Body of pancreas (tissue), 4 donors: ENCODE results near the gene OR52E1. TPM values are rescaled to one million over a fixed set of nuclear protein-coding genes. Genes with fewer than 3 reads are reported as not detected.
"Not testable (repeated sequence)": the region's sequence is repeated elsewhere in the genome, so short reads cannot be mapped to it uniquely, and the experiment has no call there.

ENCODE experiments used
- ATAC-seq: fragments of 150-250 bp; one replicate; pipeline ENCODE4 v1.9.1; 2016
- DNase-seq, 4 donors: peaks; one replicate each; pipeline ENCODE4 v3.0.0-alpha.2; 2019
- H3K27ac ChIP-seq, 4 donors: fragments of 200-600 bp; sonication (generic); 1 replicate in 3 of 4; 2 replicates in 1 of 4; pipeline versions ENCODE4 v1.5.1 to v1.6.1; 2016 to 2019; ENCODE audit warnings: mild to moderate bottlenecking in 1 of 4, mixed read lengths in 1 of 4, moderate library complexity in 1 of 4
- H3K27me3 ChIP-seq, 2 donors: fragments of 200-600 bp; sonication (generic); one replicate each; pipeline ENCODE4 v1.6.0; 2016; ENCODE audit warnings: mild to moderate bottlenecking in 1 of 2
- H3K36me3 ChIP-seq, 2 donors: fragments of 200-600 bp; sonication (generic); replicated peaks in 1 of 2; 2 replicates each; pipeline ENCODE4 v1.5.1; 2016; ENCODE audit warnings: low read depth in 2 of 2; ENCODE audit not compliant: insufficient read depth in 1 of 2
- H3K4me1 ChIP-seq: fragments of 200-600 bp; sonication (generic); one replicate; pipeline ENCODE4 v1.6.0; 2016
- H3K4me3 ChIP-seq, 2 donors: fragments of 200-600 bp; sonication (generic); 1 replicate in 1 of 2; 2 replicates in 1 of 2; pipeline ENCODE4 v1.5.1; 2016 to 2019
- H3K9me3 ChIP-seq, 3 donors: fragments of 200-600 bp; sonication (generic); 1 replicate in 2 of 3; 2 replicates in 1 of 3; pipeline ENCODE4 v1.5.1; 2016
- POLR2A ChIP-seq, 3 donors: fragments of 450-650 bp; IDR thresholded peaks; one replicate each; pipeline ENCODE4 v1.6.1; 2016; ENCODE audit warnings: antibody characterized with exemption in 3 of 3, mild to moderate bottlenecking in 2 of 3
- WGBS, 2 donors: methylation state at CpG; one replicate each; pipeline ENCODE4 v1.1.5; 2017; 5-methylcytosine and 5-hydroxymethylcytosine counted together
- intact Hi-C: fragments of 100-400 bp; cut with DNase I; formaldehyde crosslinking; loops from one replicate; pipeline ENCODE4 v1.15.1; 2023
- total RNA-seq, 2 donors: library from RNA; depleted of rRNA; stranded (reverse); fragments of >200 nt; gene quantifications; one replicate each; pipeline ENCODE4 v1.1.0, GENCODE V29; 2016
- TF ChIP-seq, protein P1 (sequence below), 7 experiments: fragments of 450-650 bp in 4 of 7; fragments of 200-600 bp in 3 of 7; sonication (generic) in 3 of 7; IDR thresholded peaks; one replicate each; pipeline ENCODE4 v1.5.1; 2016 to 2019; ENCODE audit warnings: antibody characterized with exemption in 7 of 7

OR52E1 gene
- total RNA-seq, 2 donors from 2014 or later: not detected

DNA sequence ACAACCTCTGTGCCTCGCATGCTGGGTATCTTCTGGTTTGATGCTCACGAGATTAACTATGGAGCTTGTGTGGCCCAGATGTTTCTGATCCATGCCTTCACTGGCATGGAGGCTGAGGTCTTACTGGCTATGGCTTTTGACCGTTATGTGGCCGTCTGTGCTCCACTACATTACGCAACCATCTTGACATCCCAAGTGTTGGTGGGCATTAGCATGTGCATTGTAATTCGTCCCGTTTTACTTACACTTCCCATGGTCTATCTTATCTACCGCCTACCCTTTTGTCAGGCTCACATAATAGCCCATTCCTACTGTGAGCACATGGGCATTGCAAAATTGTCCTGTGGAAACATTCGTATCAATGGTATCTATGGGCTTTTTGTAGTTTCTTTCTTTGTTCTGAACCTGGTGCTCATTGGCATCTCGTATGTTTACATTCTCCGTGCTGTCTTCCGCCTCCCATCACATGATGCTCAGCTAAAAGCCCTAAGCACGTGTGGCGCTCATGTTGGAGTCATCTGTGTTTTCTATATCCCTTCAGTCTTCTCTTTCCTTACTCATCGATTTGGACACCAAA lies 22.5 kb upstream of the OR52E1 start:
- WGBS, 2 donors: 73 to 79% methylated on average over 15 of the region's 15 CpGs
- Histone ChIP-seq H3K27me3 (no peaks in the 10 kb centered on the region), H3K4me1 (no peaks in the 10 kb centered on the region), H3K9me3 (no peaks in the 10 kb centered on the region), H3K27ac (no peak overlapping the region), H3K36me3 (no peaks in the 10 kb centered on the region), H3K4me3 (no peak overlapping the region)
- intact Hi-C loops: no loop called here
- ATAC-seq: no peak
- no peak for TF ChIP-seq POLR2A (IDR thresholded peaks at IDR 0.05)
- TF ChIP-seq, protein P1, sequence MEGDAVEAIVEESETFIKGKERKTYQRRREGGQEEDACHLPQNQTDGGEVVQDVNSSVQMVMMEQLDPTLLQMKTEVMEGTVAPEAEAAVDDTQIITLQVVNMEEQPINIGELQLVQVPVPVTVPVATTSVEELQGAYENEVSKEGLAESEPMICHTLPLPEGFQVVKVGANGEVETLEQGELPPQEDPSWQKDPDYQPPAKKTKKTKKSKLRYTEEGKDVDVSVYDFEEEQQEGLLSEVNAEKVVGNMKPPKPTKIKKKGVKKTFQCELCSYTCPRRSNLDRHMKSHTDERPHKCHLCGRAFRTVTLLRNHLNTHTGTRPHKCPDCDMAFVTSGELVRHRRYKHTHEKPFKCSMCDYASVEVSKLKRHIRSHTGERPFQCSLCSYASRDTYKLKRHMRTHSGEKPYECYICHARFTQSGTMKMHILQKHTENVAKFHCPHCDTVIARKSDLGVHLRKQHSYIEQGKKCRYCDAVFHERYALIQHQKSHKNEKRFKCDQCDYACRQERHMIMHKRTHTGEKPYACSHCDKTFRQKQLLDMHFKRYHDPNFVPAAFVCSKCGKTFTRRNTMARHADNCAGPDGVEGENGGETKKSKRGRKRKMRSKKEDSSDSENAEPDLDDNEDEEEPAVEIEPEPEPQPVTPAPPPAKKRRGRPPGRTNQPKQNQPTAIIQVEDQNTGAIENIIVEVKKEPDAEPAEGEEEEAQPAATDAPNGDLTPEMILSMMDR (IDR thresholded peaks at IDR 0.05): no peak
- no peak for DNase-seq

DNA sequence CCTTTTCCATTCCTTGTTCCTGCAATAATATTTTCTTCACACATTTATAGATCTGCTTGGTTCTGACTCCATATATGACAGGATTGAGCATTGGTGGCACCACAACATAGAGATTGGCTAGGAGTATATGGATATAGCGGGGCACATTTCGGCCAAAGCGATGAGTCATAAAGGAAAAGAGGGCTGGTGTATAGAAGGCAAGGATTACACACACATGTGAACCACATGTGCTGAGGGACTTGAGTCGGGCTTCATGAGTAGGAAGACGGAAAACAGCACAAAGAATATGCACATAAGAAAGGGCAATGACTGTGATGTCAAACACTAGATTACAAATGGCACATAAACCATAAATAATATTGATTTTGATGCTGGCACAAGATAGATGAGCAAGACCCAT lies 10.7 kb upstream of the OR52E1 start:
- 65 to 70% methylated on average over 5 of the region's 5 CpGs for WGBS, 2 donors
- H3K36me3 ChIP-seq, H3K4me3 ChIP-seq, H3K9me3 ChIP-seq, DNase-seq, H3K27ac ChIP-seq, H3K4me1 ChIP-seq, H3K27me3 ChIP-seq, ATAC-seq, intact Hi-C loops: not testable (repeated sequence)

DNA sequence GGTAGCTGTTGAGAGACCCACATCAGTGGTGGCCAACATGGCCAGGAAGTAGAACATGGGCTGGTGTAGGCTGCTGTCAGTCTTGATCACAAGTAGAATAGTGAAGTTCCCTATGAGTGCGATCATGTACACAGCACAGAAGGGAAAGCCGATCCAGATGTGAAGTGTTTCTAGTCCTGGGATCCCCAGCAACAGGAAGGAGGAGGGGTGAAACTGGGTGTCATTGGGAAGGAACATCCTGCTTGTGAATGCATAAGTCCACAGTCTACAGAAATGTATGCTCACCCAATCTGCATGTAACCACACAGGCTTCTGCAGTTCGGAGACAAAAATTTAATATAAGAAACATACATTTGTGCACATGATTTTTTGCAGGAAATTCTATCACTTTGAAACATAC lies 10.0 kb upstream of the OR52E1 start, which contains the start of gene OR52E2:
Gene OR52E2 (minus strand): TSS at position 237 of the 400 bp plus-strand sequence. CDS start 0 bp downstream, at position 237.
- WGBS, 2 donors: 81 to 85% methylated on average over 3 of the region's 3 CpGs
- H3K9me3 ChIP-seq: no peaks in the 10 kb centered on the region
- DNase-seq (no peak), ATAC-seq (no peak)
- no peaks in the 10 kb centered on the region for H3K27me3 ChIP-seq
- no peaks in the 10 kb centered on the region for H3K36me3 ChIP-seq
- no peak within 1 kb of the TSS for H3K27ac ChIP-seq
- TF ChIP-seq, protein P1 (IDR thresholded peaks at IDR 0.05): no peak
- TF ChIP-seq POLR2A (IDR thresholded peaks at IDR 0.05): no peak
- intact Hi-C loops: no loop called here
- no peaks in the 10 kb centered on the region for H3K4me1 ChIP-seq
- no peak within 1 kb of the TSS for H3K4me3 ChIP-seq

DNA sequence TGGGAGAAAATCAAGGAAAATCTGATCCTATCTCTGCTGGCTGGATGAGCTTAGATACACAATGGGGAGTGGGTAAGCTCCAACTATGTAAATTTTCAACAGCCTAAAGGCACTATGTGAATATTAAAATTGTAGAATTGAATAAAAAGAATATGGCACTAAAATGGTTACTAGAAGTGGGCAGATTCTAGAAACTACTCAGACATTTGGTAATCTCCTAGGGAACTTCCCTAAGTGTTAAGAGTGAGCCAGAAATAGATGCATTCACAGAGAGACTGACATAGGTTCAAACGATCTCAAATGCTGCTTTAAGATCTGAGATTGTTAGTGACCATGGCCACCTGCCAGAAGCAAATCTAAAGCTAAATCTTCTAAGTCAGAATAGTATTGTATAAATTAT lies 4.3 kb upstream of the OR52E1 start:
- Histone ChIP-seq H3K4me3 (no peak overlapping the region), H3K27me3 (no peaks in the 10 kb centered on the region), H3K36me3 (no peaks in the 10 kb centered on the region), H3K4me1 (no peaks in the 10 kb centered on the region), H3K27ac (no peak overlapping the region), H3K9me3 (no peaks in the 10 kb centered on the region)
- WGBS, 2 donors: 12 to 31% methylated on average over 1 of the region's 1 CpG
- ATAC-seq: no peak
- TF ChIP-seq, protein P1 (IDR thresholded peaks at IDR 0.05): no peak
- TF ChIP-seq POLR2A (IDR thresholded peaks at IDR 0.05): no peak
- DNase-seq: no peak
- intact Hi-C loops: no loop called here

DNA sequence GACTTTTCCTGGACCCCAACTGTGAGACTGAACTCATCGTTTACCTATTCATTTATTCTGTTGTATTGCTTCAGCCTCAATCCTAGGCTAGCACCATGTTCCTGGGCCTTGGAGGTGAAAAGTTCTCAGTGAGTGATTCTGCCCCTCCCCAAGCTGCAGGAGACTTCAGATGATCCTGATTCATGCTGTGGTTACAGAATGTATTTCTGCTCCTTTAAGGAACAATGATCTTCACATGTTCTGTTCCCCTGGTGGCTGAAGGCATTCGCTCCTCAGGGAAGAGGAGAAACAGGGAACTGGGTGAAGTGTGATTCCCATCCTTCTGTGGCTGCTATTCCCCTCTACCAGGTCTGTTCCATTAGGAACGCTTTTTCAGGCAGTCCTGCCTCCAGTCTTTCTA lies 2.4 kb downstream of the OR52E1 start:
- no peaks in the 10 kb centered on the region for H3K4me1 ChIP-seq
- H3K9me3 ChIP-seq: no peaks in the 10 kb centered on the region
- TF ChIP-seq POLR2A (IDR thresholded peaks at IDR 0.05): no peak
- TF ChIP-seq, protein P1 (IDR thresholded peaks at IDR 0.05): no peak
- no peaks in the 10 kb centered on the region for H3K27me3 ChIP-seq
- H3K27ac ChIP-seq: no peak overlapping the region
- DNase-seq (no peak), ATAC-seq (no peak)
- no peak overlapping the region for H3K4me3 ChIP-seq
- WGBS, 2 donors: 40 to 51% methylated on average over 3 of the region's 3 CpGs
- intact Hi-C loops: no loop called here
- H3K36me3 ChIP-seq: no peaks in the 10 kb centered on the region
